SKM-1 treated with dmso at 0.1 percent for 144 hours (cell line): ENCODE data around the gene DLG3.
"Not testable (repeated sequence)": the region's sequence is repeated elsewhere in the genome, so short reads cannot be mapped to it uniquely, and the experiment has no call there.

Experiments
- DNase-seq: peaks from one replicate; lab custom pipeline; 2025; ENCODE audit not compliant: unreplicated experiment; lab: John Stamatoyannopoulos, UW

DLG3 gene

GRCh38 chrX:70444326-70444945 lies at the start of gene DLG3:
Gene DLG3 (plus strand): TSS chrX:70444835. CDS start chrX:70445202, 367 bp downstream.
- no peak for DNase-seq

DNA sequence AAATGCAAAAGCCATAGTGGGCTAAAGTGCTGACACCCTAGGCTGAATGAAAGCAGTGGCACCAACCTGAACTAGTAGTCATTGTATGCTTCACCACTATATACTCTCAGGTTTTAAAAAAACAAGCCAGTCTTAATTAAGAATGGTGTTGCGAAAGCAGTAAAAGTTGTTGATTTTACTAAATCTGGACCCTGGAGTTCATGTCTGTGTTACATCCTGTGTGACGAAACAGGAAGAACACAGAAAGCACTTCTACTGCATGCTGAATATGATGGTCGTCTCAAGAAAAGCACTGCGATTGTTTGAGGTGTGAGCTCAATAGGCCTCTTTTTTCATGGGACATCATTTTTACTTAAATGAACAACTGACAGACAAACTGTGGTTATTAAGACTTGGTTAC lies 45.7 kb upstream of the DLG3 start:
- peak; percentile 14 for DNase-seq

DNA sequence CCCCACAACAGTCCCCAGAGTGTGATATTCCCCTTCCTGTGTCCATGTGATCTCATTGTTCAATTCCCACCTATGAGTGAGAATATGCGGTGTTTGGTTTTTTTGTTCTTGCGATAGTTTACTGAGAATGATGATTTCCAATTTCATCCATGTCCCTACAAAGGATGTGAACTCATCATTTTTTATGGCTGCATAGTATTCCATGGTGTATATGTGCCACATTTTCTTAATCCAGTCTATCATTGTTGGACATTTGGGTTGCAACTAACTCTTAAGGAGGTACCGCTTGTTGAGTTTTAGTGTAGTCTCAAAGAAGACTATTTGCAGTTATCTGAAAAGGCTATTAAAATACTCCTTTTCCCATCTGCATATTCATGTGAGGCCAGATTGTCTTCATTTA lies 44.5 kb upstream of the DLG3 start:
- DNase-seq = not testable (repeated sequence)

DNA sequence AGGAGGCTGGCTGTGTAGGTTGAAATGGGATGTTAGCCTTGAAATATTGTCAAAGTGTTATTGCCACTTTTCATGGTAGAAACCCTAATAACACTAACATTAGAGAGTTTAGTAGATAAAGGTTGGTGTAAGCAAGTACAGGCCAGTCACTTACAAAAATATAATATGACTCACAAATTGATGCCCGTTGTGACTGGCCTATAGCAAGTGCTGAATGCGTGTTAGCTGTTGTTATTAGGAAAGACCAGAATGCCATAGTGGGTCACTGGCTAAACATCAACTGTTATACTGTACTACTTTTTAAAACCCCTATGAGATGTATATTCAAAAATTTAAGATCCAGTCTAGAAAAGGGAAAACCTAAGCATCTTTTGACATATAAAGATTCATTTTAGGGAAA lies 41.9 kb upstream of the DLG3 start:
- DNase-seq = no peak

DNA sequence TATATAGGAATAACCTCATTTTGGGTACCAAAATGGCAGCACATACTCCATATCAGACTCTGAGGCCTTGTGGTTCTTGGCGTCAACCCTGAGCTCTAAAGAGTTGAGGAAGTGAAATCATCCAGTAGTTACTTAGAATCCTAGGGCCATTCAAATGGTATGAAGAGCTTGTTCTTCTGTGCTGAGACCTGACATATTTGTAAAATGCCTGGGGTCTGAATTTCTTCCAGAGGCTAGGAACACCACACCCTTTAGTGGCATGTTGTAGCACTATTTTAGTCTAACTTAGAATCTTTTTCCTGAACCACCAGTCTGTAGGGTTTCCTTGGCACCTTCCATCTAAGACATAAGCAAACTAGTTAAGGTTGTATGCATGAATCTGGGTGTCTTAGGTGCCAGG lies 39.6 kb upstream of the DLG3 start:
- DNase-seq = no peak

GRCh38 chrX:70410921-70411320 lies 33.7 kb upstream of the DLG3 start:
- DNase-seq = no peak

- DNase-seq = no peak
Measured at GRCh38 chrX:70411475-70411874, 33.2 kb upstream of the DLG3 start.

- no peak for DNase-seq
Measured at GRCh38 chrX:70421618-70422017, 23.0 kb upstream of the DLG3 start.

- DNase-seq = no peak
Measured at GRCh38 chrX:70422851-70423341, 21.7 kb upstream of the DLG3 start, which contains the start of gene GDPD2. Gene GDPD2 (plus strand): TSS chrX:70423314. CDS start chrX:70424985, 1,671 bp downstream.

DNA sequence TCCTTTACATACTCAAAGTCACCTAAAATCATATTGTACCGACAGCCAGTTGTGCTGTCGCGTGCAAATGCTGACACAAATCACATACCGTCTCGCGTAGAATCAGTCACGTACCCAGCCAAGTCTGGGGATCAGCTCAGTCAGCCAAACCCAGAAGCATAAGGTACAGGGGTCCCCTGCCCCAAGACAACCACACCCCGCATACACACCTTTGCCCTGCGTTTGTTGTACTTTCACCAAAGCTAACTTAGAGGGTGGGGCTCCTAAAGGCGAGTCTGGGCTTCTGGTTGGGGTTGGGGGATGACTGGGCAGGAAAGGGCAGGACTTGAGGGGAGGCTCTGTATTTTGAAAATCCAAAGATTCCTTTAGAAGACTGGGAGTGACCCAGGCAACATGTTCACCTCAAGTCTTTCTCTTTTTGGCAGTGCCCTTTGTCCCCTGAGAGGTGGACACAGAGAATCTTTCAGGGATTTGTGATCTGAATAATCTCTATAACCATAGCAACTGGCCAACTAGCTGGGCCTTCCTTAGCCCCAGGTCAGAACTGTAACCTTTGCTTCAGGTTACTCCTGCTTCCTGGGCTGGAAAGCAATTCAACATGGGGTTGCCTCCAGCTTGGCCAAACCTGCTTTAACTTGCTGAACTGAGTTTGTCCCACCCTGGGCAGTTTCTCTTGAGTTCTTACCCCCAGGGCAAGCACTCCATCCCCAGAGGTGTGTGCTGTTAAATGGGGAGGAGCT lies 20.5 kb upstream of the DLG3 start:
- no peak for DNase-seq

DNA sequence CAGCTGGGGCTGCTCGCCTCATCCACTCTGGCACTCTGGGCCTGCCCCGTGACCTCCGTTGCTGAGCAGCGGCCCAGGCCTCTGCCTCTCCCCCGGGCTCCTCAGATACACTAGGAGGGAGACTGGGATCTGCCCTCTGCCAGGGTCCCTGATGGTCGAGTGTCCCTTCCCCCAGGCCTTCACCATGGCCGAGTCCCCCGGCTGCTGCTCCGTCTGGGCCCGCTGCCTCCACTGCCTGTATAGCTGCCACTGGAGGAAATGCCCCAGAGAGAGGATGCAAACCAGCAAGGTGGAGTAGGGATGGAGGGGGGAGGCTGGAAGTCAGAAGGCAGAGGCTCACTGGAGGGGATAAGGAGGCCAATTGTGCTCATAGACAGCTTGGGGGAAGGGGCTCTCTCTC lies 19.8 kb upstream of the DLG3 start:
- DNase-seq = no peak

- DNase-seq = no peak
Measured at GRCh38 chrX:70426286-70427278, 18.1 kb upstream of the DLG3 start.

GRCh38 chrX:70427365-70427764 lies 17.3 kb upstream of the DLG3 start:
- DNase-seq = no peak

- no peak for DNase-seq
Measured at GRCh38 chrX:70429759-70430158, 14.9 kb upstream of the DLG3 start.

DNA sequence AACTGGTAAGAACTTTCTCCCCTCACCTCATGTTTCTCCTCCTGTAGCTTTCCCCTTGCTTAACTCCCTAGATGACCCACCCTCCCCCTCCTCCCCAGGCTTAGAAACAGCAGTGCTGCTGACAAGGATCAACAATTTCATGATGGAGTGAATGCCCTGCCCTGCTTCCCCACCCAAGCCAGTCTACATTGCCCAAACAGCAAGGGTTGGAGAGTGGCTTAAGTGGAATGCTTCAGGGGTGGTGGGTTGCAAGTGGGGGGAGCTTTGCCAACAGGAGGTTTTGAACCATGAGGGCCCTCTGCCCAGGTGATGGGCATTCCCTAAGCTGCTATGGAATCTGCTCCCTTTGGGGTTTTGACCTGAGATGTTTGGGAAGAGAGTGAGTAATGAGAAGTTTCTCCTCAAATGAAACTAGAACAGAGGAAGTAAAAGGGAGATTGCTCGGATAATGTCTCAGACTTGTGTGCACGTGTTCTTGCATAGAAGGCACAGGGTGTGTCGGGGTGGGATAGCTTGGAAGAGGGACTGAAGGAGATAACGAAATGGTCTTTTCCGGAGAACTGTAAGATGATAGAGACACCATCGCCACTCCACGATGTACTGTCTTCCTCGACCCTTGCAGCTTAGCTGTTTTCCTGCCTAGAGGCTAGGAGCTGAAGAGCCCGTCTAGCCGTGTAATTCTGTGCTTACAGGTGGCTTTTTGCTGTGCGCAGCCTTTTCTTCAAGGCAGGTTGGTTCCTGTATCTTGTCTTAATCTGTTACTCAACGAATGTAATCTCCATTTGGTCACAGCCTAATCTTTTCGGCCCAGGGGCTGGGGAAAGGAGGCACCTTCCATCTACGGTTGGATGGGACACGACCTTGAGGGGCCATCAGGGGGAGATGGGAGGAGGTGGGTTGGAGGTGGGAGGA lies 11.4 kb upstream of the DLG3 start:
- no peak for DNase-seq

GRCh38 chrX:70433848-70434351 lies 10.7 kb upstream of the DLG3 start:
- peak; percentile 33 for DNase-seq

- peak; percentile 51 for DNase-seq
Measured at GRCh38 chrX:70434352-70434866, 10.2 kb upstream of the DLG3 start.

DNA sequence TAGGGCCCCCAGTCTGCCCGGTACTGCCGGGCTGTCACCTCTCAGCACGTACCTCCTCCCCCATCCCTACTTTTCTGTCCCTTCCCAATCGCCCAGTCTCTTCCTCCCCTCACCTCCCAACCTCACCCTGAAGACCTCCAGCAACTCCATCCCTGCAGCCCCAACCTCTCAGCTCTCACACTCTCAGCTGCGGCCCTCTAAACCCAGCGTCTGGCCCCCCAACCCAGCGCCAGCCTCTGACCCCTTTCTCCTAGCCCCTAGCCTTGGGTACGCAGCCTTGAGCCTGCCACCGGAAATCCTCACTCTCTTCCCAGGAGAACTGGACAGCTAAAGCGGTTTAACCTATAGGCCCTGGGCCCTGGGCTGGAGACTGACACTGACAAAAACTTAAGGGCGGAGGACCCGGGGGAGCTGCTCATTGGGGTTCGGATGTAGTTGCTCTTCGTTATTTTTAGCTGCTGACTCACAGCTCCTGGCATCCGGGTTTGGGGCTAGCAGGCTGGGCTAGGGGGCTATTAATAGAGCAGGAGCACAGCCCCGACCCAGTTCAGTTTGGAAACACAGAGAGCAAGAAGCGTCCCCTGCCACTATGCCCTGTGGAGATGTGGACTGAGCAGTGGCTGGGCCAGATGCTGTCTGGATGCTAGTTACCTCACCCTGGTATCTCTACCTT lies 9.6 kb upstream of the DLG3 start:
- DNase-seq = no peak

- no peak for DNase-seq
Measured at GRCh38 chrX:70436343-70436742, 8.3 kb upstream of the DLG3 start.
